HG03460 (cell line): ENCODE measurements around the gene NTNG1.
"Not testable (repeated sequence)": the region's sequence is repeated elsewhere in the genome, so short reads cannot be mapped to it uniquely, and the experiment has no call there.

Source experiments
- ATAC-seq: cut with Tn5 transposase; IDR thresholded peaks from one replicate; pipeline ENCODE4 v1.9.1; 2021; ENCODE audit not compliant: unreplicated experiment

NTNG1 gene

GRCh38 chr1:107196973-107197562, 56.2 kb downstream of the NTNG1 start:
- peak; percentile 92 for ATAC-seq

- ATAC-seq, result no peak
Observed at GRCh38 chr1:107198561-107198960, 57.7 kb downstream of the NTNG1 start.

GRCh38 chr1:107200631-107201030, 59.8 kb downstream of the NTNG1 start:
- no peak for ATAC-seq

- no peak for ATAC-seq
Observed at GRCh38 chr1:107202007-107202406, 61.2 kb downstream of the NTNG1 start.

- no peak for ATAC-seq
Observed at GRCh38 chr1:107213225-107213624, 72.4 kb downstream of the NTNG1 start.

- ATAC-seq, result no peak
Observed at GRCh38 chr1:107220036-107220435, 79.2 kb downstream of the NTNG1 start.

GRCh38 chr1:107225706-107226105, 84.9 kb downstream of the NTNG1 start:
- ATAC-seq, result no peak

GRCh38 chr1:107228704-107229371, 88.0 kb downstream of the NTNG1 start:
- ATAC-seq, result no peak

- no peak for ATAC-seq
Observed at GRCh38 chr1:107229711-107230110, 88.9 kb downstream of the NTNG1 start.

- ATAC-seq, result no peak
Observed at GRCh38 chr1:107230121-107230520, 89.3 kb downstream of the NTNG1 start.

GRCh38 chr1:107231291-107231690, 90.5 kb downstream of the NTNG1 start:
- no peak for ATAC-seq

GRCh38 chr1:107232426-107232825, 91.6 kb downstream of the NTNG1 start:
- no peak for ATAC-seq

- not testable (repeated sequence) for ATAC-seq
Observed at GRCh38 chr1:107236760-107237159, 95.9 kb downstream of the NTNG1 start.

- no peak for ATAC-seq
Observed at GRCh38 chr1:107243461-107243860, 102.6 kb downstream of the NTNG1 start.

- ATAC-seq, result no peak
Observed at GRCh38 chr1:107244709-107245500, 104.1 kb downstream of the NTNG1 start.

GRCh38 chr1:107246775-107247345, 106.0 kb downstream of the NTNG1 start:
- ATAC-seq, result no peak

- ATAC-seq, result no peak
Observed at GRCh38 chr1:107247679-107248078, 106.8 kb downstream of the NTNG1 start.

GRCh38 chr1:107250169-107250568, 109.3 kb downstream of the NTNG1 start:
- peak; percentile 44 for ATAC-seq

- ATAC-seq, result no peak
Observed at GRCh38 chr1:107251083-107251482, 110.2 kb downstream of the NTNG1 start.

- ATAC-seq, result no peak
Observed at GRCh38 chr1:107251839-107252238, 111.0 kb downstream of the NTNG1 start.

GRCh38 chr1:107252271-107252670, 111.4 kb downstream of the NTNG1 start:
- no peak for ATAC-seq

GRCh38 chr1:107254306-107254705, 113.5 kb downstream of the NTNG1 start:
- ATAC-seq, result no peak
